Measurements from ENCODE around the gene EIF4E3. TPM values are rescaled to one million over a fixed set of nuclear protein-coding genes. Genes with fewer than 3 reads are reported as not detected.

Gene EIF4E3
- total RNA-seq (2021) (not detected in 2 replicates), Bru-seq, nascent RNA (not detected), BruChase-seq, experiment 1, labeled RNA remaining after a 2-hour chase (not detected), BruChase-seq, experiment 2, labeled RNA remaining after a 6-hour chase (percentile 7 among the genes with signal in this experiment)
- long read RNA-seq: 0 reads

DNA sequence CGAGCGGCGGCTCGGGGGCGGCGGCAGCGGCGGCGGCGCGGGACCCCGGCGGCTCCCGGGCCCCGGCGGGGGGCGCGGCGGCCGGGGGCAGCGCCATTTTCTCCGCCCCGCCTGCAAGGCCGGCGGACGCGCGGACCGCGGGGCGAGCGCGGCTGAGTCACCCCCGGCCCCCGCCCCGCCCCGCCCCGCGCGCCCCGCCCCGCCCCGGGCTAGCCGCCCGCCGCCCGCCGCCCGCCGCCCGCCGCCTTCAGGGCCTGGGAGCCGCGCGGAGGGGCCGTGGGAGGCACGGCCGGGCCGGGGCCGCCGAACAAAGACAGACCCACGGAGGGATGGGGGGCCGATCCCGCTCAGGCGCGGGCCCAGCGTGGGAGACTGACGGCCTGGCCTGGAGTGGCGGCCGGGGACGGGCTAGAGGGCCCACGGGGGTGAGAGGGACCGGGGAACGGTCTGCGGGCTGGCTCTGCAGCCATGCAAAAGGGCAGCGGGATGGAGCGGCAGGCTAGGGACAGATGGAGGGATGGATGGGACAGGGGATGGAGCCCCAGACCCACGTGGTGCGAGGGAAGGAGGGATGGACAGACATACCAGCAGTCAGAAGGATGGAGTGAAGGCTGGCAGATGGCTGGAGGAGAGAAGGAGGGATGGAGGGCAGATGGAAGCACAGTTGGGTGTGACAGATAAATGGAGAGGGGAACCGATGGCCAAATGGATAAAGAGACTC lies at the start of gene EIF4E3:
TSS of gene EIF4E3 (minus strand) at position 132 of the 721 bp plus-strand sequence. CDS start at position 97, 35 bp downstream.
- POLR2A ChIA-PET (ENCODE audit: unreplicated experiment): no interaction called here
- no TSS peak for BruUV-seq (replicated peaks)
- no peak within 1 kb of the TSS for H3K4me3 ChIP-seq
- H3K4me2 ChIP-seq: no peak within 1 kb of the TSS
- CTCF ChIA-PET: no interaction called here
- no peaks in the 10 kb centered on the region for H4K20me1 ChIP-seq (ENCODE audit: insufficient read depth)
- no peak within 1 kb of the TSS for H2AFZ ChIP-seq
- no peak within 1 kb of the TSS for H3K27ac ChIP-seq
- no peaks in the 10 kb centered on the region for H3K36me3 ChIP-seq (ENCODE audit: low read depth)
- H3K4me1 ChIP-seq (replicated peaks; ENCODE audit: insufficient read depth): no peaks in the 10 kb centered on the region
- no peaks in the 10 kb centered on the region for H3F3A ChIP-seq (ENCODE audit: insufficient read depth, low read depth)
- no peaks in the 10 kb centered on the region for H3K79me2 ChIP-seq (ENCODE audit: low read depth)
- H3K9me2 ChIP-seq (ENCODE audit: insufficient read depth): no peaks in the 10 kb centered on the region
- intact Hi-C loops (cut with micrococcal nuclease; ENCODE audit: unreplicated experiment): no loop called here
- no peak for DNase-seq
- H3K27me3 ChIP-seq (ENCODE audit: insufficient read depth, low read depth): peaks cover 20% of the 10 kb centered on the region
- H3K9me3 ChIP-seq (ENCODE audit: insufficient read depth, low read depth): no peaks in the 10 kb centered on the region
- TF ChIP-seq EZH2 (IDR thresholded peaks at IDR 0.05; ENCODE audit: low read depth): no peak
- TF ChIP-seq, protein P1, sequence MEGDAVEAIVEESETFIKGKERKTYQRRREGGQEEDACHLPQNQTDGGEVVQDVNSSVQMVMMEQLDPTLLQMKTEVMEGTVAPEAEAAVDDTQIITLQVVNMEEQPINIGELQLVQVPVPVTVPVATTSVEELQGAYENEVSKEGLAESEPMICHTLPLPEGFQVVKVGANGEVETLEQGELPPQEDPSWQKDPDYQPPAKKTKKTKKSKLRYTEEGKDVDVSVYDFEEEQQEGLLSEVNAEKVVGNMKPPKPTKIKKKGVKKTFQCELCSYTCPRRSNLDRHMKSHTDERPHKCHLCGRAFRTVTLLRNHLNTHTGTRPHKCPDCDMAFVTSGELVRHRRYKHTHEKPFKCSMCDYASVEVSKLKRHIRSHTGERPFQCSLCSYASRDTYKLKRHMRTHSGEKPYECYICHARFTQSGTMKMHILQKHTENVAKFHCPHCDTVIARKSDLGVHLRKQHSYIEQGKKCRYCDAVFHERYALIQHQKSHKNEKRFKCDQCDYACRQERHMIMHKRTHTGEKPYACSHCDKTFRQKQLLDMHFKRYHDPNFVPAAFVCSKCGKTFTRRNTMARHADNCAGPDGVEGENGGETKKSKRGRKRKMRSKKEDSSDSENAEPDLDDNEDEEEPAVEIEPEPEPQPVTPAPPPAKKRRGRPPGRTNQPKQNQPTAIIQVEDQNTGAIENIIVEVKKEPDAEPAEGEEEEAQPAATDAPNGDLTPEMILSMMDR (conservative IDR thresholded peaks at IDR 0.05): no peak

DNA sequence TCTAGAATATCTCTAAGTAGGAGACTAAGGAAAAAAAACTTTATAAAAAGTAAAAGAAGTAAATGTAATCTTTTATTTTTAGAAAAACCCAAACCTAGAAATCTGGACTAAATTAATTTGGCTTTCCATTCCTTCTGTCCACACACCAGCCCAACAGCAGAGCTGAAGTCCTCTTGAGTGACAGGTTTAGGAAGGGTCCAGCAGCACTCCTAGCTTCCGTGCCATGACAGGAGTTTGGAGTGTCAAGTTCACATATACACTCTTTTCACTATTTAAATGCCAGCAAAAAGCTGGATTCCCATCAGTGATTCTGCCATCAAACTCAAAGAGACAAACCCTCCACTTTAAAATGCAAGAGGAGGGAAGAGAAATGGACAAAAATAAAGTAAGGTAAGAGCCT lies 46.7 kb upstream of the EIF4E3 start:
- Histone ChIP-seq H3F3A (ENCODE audit: insufficient read depth, low read depth) (no peaks in the 10 kb centered on the region), H3K9me3 (ENCODE audit: insufficient read depth, low read depth) (no peaks in the 10 kb centered on the region), H3K4me2 (no peak overlapping the region), H4K20me1 (ENCODE audit: insufficient read depth) (no peaks in the 10 kb centered on the region), H2AFZ (no peak overlapping the region), H3K4me3 (no peak overlapping the region), H3K9me2 (ENCODE audit: insufficient read depth) (no peaks in the 10 kb centered on the region), H3K36me3 (ENCODE audit: low read depth) (no peaks in the 10 kb centered on the region), H3K79me2 (ENCODE audit: low read depth) (no peaks in the 10 kb centered on the region), H3K27ac (no peak overlapping the region), H3K27me3 (ENCODE audit: insufficient read depth, low read depth) (peaks cover 23% of the 10 kb centered on the region; the same call in 1 of the 2 replicates), H3K4me1 (replicated peaks; ENCODE audit: insufficient read depth) (no peaks in the 10 kb centered on the region)
- BruUV-seq (replicated peaks): no TSS peak
- POLR2A ChIA-PET (ENCODE audit: unreplicated experiment): no interaction called here
- no peak for TF ChIP-seq EZH2 (IDR thresholded peaks at IDR 0.05; ENCODE audit: low read depth)
- TF ChIP-seq, protein P1 (conservative IDR thresholded peaks at IDR 0.05): no peak
- CTCF ChIA-PET: no interaction called here
- intact Hi-C loops (cut with micrococcal nuclease; ENCODE audit: unreplicated experiment): no loop called here
- DNase-seq: no peak

DNA sequence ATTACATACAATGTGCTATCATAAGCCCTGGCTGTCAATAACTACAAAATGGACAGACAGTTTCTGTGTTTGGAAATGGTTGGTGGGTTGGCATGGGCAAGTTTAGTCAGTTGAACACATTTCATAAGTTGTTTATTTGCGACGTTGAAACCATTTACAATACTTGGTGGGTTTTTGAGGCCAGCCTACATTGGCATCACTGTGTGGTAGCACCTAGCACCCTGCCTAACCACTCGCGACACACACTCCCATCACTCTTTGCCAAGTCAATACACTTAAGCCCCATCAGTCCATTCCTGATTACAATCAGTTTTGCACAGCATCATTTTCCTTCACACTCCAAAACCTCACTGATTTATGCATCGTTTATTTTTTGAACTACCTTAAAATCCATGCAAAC lies 45.9 kb upstream of the EIF4E3 start:
- POLR2A ChIA-PET (ENCODE audit: unreplicated experiment): no interaction called here

More for the DNA sequence above, 45.9 kb upstream of the EIF4E3 start:
- no peak for DNase-seq
- no peaks in the 10 kb centered on the region for H3F3A ChIP-seq (ENCODE audit: insufficient read depth, low read depth)
- H4K20me1 ChIP-seq (ENCODE audit: insufficient read depth): no peaks in the 10 kb centered on the region
- no peak overlapping the region for H3K4me2 ChIP-seq
- CTCF ChIA-PET: no interaction called here
- H3K27me3 ChIP-seq (ENCODE audit: insufficient read depth, low read depth): peaks cover 24% of the 10 kb centered on the region; the same call in 1 of the 2 replicates
- H3K4me1 ChIP-seq (replicated peaks; ENCODE audit: insufficient read depth): no peaks in the 10 kb centered on the region
- no peaks in the 10 kb centered on the region for H3K9me3 ChIP-seq (ENCODE audit: insufficient read depth, low read depth)
- H3K36me3 ChIP-seq (ENCODE audit: low read depth): no peaks in the 10 kb centered on the region
- TF ChIP-seq, protein P1 (conservative IDR thresholded peaks at IDR 0.05): no peak
- TF ChIP-seq EZH2 (IDR thresholded peaks at IDR 0.05; ENCODE audit: low read depth): no peak
- H3K27ac ChIP-seq: no peak overlapping the region
- no peaks in the 10 kb centered on the region for H3K79me2 ChIP-seq (ENCODE audit: low read depth)
- H3K4me3 ChIP-seq: no peak overlapping the region
- no peak overlapping the region for H2AFZ ChIP-seq
- intact Hi-C loops (cut with micrococcal nuclease; ENCODE audit: unreplicated experiment): no loop called here
- BruUV-seq (replicated peaks): no TSS peak
- H3K9me2 ChIP-seq (ENCODE audit: insufficient read depth): no peaks in the 10 kb centered on the region
